ENCODE data around the gene TMEM95. TPM values are rescaled to one million over a fixed set of nuclear protein-coding genes. Genes with fewer than 3 reads are reported as not detected.

Gene TMEM95
- total and polyA plus RNA-seq, 2 donors (not counting 1 experiment from before 2014, with no cell fraction given) = 0.25 TPM; not detected in 1

DNA sequence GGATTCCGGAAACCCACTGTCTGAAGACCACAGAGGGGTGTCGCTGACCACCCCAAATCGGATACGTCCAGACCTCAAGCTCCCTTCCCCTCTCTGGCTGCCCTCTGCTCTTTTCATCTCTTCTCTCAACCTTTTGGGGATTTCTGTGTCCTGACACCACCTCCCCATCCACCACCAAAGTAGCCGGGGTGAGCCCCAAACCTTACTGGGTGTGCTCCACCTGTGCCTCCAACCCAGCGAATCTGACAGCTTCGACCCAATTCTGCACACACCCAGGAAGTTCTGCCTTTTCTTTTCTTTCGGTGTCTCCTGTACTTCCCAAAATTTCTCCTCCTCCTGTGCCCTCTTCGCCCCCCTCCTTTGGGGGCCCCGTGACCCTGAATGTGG, 2.5 kb upstream of the TMEM95 start:
- POLR2A ChIA-PET = interaction anchor here (0.6 to 2.1 kb wide), 3 partner anchors 9 to 16 kb away, joined by 3 to 7 read pairs (median 6); partner anchors contain the start of gene ACAP1
- DNase-seq = no peak
- H3K4me1 Mint-ChIP-seq = peaks cover 38% of the 10 kb centered on the region

More for the DNA sequence above, 2.5 kb upstream of the TMEM95 start:
- Mint-ChIP-seq H3K4me3 (peak overlapping the region; percentile 94), H3K9me3 (ENCODE audit: insufficient read depth) (no peaks in the 10 kb centered on the region), H3K27ac (peak overlapping the region; percentile 91), H3K27me3 (no peaks in the 10 kb centered on the region)
- intact Hi-C loops (cut with micrococcal nuclease) = loop anchor here (1.0 to 2.0 kb wide), 3 partner anchors 23 to 52 kb away; partner anchors contain the start of genes GPS2, NEURL4 and TMEM256
- CTCF ChIA-PET = interaction anchor here (0.8 to 4.1 kb wide), 4 partner anchors 16 to 237 kb away, joined by 3 to 31 read pairs (median 13); partner anchors contain the start of genes ACAP1, NEURL4, SENP3 and SOX15
- Histone ChIP-seq H3K4me1 (ENCODE audit: control insufficient read depth in 2 of 2, insufficient read depth in 2 of 2, low read length in 2 of 2) (peaks cover 14 to 41% of the 10 kb centered on the region in 2 donors), H3K27me3 (replicated peaks in 1 of 4; ENCODE audit: control extremely low read depth in 1 of 4, control insufficient read depth in 3 of 4, insufficient read depth in 4 of 4, low read length in 3 of 4) (no peaks in the 10 kb centered on the region), H3K9ac (ENCODE audit: low read length) (peak overlapping the region; percentile 86), H3K36me3 (replicated peaks in 1 of 2; ENCODE audit: control extremely low read depth in 1 of 2, control insufficient read depth in 1 of 2, extremely low read depth in 1 of 2, insufficient read depth in 2 of 2, low read length in 1 of 2) (peaks cover 2 to 16% of the 10 kb centered on the region in 2 experiments), H2AFZ (ENCODE audit: insufficient read depth, low read depth, low read length, poor library complexity, severe bottlenecking) (peak overlapping the region; percentile 88), H4K20me1 (ENCODE audit: control insufficient read depth, insufficient read depth, low read length, poor library complexity, severe bottlenecking) (peaks cover 17% of the 10 kb centered on the region), H3K4me2 (replicated peaks; ENCODE audit: low read depth, low read length, poor library complexity, severe bottlenecking) (peak overlapping the region; percentile 97), H3K4me3 (ENCODE audit: control extremely low read depth in 1 of 5, extremely low read depth in 1 of 5, insufficient read depth in 1 of 5, low read depth in 2 of 5, low read length in 4 of 5) (peak overlapping the region; percentile 35 to 92 (median 84)), H3K27ac (ENCODE audit: low read length in 2 of 2) (peak overlapping the region; percentile 63 to 90), H3K9me3 (ENCODE audit: control extremely low read depth in 1 of 3, control insufficient read depth in 2 of 3, insufficient read depth in 1 of 3, low read length in 2 of 3) (no peaks in the 10 kb centered on the region), H3K79me2 (ENCODE audit: control insufficient read depth, insufficient read depth, low read length) (peaks cover 14% of the 10 kb centered on the region)
- 28% methylated on average over 10 of the region's 10 CpGs for WGBS (ENCODE audit: insufficient coverage)
- no peak for ATAC-seq (ENCODE audit: low read depth)
- TF ChIP-seq EZH2 (IDR thresholded peaks at IDR 0.05; ENCODE audit: borderline replicate concordance, insufficient read depth, low read depth, low read length, poor library complexity, severe bottlenecking) = no peak
- TF ChIP-seq, protein P1, sequence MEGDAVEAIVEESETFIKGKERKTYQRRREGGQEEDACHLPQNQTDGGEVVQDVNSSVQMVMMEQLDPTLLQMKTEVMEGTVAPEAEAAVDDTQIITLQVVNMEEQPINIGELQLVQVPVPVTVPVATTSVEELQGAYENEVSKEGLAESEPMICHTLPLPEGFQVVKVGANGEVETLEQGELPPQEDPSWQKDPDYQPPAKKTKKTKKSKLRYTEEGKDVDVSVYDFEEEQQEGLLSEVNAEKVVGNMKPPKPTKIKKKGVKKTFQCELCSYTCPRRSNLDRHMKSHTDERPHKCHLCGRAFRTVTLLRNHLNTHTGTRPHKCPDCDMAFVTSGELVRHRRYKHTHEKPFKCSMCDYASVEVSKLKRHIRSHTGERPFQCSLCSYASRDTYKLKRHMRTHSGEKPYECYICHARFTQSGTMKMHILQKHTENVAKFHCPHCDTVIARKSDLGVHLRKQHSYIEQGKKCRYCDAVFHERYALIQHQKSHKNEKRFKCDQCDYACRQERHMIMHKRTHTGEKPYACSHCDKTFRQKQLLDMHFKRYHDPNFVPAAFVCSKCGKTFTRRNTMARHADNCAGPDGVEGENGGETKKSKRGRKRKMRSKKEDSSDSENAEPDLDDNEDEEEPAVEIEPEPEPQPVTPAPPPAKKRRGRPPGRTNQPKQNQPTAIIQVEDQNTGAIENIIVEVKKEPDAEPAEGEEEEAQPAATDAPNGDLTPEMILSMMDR (IDR thresholded peaks at IDR 0.05) = no peak

All from B cell (primary cell).